ENCODE measurements around the gene GALNT9.

Gene GALNT9

GRCh38 chr12:132324841-132325732, 4.3 kb downstream of the GALNT9 start:
- no peak for DNase-seq

DNA sequence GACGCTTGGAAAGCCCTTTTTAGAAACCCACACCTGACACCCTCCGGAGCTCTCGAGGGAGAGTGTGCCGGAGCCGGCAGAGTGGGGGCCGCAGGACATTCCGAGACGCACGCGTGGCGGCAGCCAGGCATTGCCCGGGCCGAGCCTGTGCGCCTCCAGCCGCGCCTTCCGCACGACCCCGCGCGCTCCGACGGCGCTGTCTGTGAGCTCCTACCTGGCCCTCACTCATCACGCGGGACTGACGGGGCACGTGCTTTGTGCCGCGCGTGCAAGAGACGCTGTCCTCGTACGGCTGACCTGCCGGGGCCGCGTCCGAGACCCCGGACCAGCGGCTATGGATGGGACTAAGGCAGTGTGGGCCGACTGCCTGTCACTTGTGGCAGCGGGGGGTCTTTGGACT, 5.2 kb downstream of the GALNT9 start:
- no peak for DNase-seq

GRCh38 chr12:132323171-132324010, 6.0 kb downstream of the GALNT9 start:
- no peak for DNase-seq

DNA sequence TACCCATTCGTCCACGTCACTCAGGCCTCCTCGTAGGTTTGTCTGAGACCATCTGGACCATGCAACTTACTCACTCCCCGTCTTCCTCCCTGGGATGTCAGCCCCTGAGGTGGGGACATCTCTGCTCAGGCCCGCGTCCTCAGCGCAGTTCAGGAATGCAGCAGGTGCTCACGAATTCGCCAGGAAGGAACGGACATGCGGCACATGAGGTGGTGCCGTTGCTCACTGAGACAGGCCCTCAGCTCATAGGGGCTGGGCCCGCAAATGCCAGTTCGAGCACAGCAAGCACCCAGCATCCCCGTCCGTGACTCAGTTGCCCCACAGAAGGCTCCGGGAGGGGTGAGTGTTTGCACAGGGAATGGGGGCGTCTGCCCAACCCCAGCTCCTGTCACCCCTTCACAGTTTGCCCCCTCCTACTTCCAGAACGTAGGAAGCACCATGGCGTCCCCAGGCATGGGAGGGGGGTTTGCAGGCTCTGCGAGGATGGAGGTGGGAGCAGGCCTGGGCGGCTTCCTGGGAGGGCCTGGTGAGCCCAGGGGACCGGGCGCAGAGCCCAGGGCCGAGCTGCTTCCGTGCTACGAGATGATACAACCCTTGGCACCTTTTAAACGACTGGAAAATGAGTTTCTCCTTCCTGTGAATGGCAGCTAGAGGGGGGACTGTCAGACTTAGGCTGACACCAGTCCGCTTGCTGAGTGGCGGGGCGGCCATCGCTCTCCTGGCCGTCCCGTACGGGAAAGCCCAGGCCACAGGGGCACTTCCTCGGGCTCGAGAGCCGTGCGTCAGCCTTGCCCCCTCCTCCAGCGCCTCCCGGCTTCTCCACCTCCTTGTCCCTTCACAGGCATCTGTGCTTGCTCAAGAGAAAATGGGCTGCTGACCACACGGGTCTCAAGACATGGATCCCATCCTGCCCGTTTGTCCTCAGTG, 6.9 kb downstream of the GALNT9 start:
- DNase-seq, result no peak

GRCh38 chr12:132321321-132322118, 7.9 kb downstream of the GALNT9 start:
- no peak for DNase-seq

- DNase-seq, result no peak
These were observed 8.6 kb downstream of the GALNT9 start for GRCh38 chr12:132320767-132321211.

- DNase-seq, result no peak
These were observed 9.3 kb downstream of the GALNT9 start for GRCh38 chr12:132319991-132320570.

GRCh38 chr12:132319359-132319950, 9.9 kb downstream of the GALNT9 start:
- no peak for DNase-seq

DNA sequence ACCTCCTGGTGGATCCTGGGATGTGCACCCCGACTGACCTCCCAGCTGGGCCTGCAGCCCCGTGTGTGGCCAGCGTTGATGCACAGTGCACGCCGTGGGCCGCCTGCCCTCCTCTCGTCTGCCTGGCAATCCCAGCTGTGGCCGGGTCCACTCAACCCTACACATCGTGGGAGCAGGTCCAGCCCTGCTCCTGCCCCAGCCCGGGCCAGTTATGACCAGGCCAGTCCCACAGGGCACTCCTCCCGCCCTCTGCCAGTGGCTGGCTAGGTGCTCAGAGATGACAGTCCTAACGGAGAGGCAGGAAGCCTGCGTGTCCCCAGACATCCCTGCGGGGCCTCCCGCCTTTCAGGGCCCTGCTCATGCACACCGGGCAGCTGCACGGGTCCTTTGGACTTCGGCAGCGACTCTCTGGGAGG, 10.8 kb downstream of the GALNT9 start:
- DNase-seq, result no peak

DNA sequence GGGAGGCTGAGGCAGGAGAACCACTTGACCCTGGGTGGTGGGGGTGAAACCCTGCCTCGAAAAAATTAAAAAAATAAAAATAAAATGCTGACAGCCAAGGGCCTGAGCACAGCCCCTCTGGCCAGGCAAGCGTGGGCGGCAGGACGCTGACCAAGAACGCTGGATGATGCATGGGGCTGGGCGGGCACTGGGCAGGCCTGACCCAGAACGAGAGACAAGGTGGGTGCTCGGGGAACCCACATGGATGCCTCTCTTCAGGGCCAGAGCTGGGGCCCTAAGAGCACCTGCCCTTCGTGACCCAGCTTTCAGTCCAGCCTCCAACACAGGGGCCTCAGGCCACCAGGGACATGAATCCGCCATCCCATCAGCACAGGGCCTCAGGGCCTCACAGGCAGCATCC, 11.3 kb downstream of the GALNT9 start:
- DNase-seq, result no peak

DNA sequence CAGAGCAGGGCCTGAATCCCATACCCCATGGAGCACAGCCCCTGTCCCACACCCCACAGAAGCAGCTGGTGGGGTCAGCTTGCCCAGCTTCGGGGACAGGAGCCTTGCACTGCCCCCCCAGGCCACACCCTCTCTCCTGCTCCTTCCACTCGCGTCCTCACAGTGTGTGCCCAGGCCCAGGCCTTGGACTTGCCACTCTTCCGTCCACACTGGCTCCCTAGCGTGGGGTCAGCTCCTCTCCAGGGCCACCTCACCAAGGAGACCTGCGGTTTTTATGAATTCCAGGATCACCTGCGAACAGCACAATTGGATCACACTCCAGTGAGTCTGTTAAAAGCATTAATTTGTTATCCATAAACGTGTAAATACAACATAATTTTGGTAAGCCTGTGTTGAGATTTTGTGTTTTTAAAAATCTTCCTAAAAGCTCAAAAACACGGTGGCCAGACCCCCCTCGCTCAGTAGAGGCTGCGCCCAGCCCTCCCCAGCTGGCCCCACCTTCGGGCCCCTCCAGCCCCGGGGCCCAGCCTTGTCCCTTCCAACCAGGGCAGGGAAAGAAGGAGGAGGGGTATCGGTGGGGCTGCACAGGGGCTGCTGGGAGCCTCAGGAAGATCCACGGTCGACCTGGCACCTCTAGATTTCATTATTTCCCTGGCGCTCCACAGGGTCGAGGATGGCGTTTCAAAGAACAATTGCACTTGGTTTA, 12.0 kb downstream of the GALNT9 start:
- DNase-seq, result no peak

GRCh38 chr12:132316497-132317232, 12.7 kb downstream of the GALNT9 start:
- no peak for DNase-seq

GRCh38 chr12:132315951-132316350, 13.4 kb downstream of the GALNT9 start:
- DNase-seq, result no peak

DNA sequence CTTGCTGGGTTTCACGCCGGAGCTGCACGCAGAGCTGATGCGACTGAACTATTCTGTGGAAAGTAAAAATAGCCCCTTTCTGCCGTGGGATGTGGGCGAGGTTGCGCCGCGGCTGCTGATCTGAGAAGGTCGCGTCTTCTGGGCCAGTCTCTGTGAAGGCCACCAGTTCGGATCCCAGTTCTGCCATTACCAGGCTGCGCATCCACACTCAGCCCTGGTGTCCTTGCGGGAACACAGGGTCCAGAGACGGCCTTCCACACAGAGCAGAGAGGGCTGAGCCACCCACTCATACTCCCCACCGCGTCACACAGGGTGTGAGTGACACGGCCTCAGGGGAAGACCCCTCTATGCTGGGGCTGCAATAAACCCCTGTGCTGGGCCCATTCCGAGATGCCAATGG, 13.9 kb downstream of the GALNT9 start:
- DNase-seq, result no peak

DNA sequence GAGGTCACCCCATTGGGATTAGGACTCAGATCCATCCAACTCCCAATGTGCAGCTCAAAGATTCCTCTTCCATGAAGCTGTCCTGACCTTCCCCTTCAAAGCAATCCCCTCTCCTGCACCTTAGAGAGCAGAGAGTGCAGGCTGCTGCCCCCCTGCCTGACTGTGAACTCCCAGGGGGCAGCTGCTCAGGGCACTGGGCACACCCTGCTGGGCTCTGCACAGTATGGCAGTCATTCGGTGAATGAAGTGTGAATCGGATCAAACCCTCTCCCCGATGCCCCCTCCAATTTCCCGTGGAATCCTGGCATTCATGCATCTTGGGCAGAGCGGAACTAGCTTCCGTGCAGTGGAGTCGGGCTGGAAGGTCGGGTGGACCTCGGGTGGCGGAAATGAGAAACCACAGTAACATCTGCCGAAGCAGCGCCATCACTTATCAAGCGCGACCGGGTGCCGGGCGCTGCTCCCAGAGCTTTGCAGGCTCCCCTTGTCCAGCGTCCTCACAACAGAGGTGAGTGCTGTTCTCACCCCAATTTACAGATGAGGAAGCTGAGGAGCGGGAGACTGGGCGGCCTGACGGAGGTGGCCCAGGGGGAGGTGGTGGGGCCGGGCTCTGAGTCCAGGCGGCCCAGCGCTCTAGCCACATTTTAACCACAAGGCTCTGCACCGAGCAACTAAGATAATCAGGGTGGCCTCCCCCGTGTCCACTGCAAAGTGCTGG, 14.7 kb downstream of the GALNT9 start:
- no peak for DNase-seq

GRCh38 chr12:132314035-132314434, 15.4 kb downstream of the GALNT9 start:
- DNase-seq, result no peak

GRCh38 chr12:132313182-132313581, 16.2 kb downstream of the GALNT9 start:
- no peak for DNase-seq

DNA sequence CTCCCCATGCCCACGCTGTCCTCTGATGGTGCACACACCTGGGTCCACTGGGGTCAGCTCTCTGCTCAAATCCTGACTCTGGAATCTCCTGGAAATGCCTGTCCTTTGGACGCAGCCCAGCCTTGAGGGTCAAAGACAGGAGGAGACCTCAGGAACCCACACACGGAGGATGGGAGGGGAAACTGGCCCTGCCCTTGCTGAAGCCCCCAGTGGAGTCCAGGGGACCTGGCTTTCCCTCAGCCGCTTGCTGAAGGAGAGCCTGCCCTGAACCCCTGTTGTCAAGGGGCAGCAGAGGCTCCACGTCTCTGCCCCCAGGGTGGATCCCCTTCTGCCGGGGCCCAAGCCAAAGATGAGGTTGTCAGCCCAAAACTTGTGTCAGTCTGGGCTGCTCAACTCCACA, 16.9 kb downstream of the GALNT9 start:
- no peak for DNase-seq
